GM10847 (cell line): ENCODE results near the gene DSE.

Source experiments
- POLR2A ChIP-seq: IDR thresholded peaks from 2 replicates; pipeline ENCODE4 v1.6.1; 2011; ENCODE audit not compliant: insufficient read length; ENCODE audit errors: extremely low read depth

The DSE gene

GRCh38 chr6:116422238-116422637 is 51.5 kb downstream of the DSE start:
- TF ChIP-seq POLR2A: no peak

GRCh38 chr6:116424001-116424400 is 53.3 kb downstream of the DSE start:
- TF ChIP-seq POLR2A: no peak

GRCh38 chr6:116426551-116426950 is 55.8 kb downstream of the DSE start:
- TF ChIP-seq POLR2A: no peak

GRCh38 chr6:116429111-116429510 is 58.4 kb downstream of the DSE start:
- no peak for TF ChIP-seq POLR2A

- no peak for TF ChIP-seq POLR2A
These were observed 60.1 kb downstream of the DSE start for GRCh38 chr6:116430860-116431259.

- TF ChIP-seq POLR2A: no peak
These were observed 61.3 kb downstream of the DSE start for GRCh38 chr6:116431964-116432595.

- no peak for TF ChIP-seq POLR2A
These were observed 62.5 kb downstream of the DSE start for GRCh38 chr6:116433206-116433712.

- TF ChIP-seq POLR2A: no peak
These were observed 63.4 kb downstream of the DSE start for GRCh38 chr6:116434056-116434725.

GRCh38 chr6:116436586-116436985 is 65.8 kb downstream of the DSE start:
- no peak for TF ChIP-seq POLR2A

GRCh38 chr6:116437656-116438055 is 66.9 kb downstream of the DSE start:
- TF ChIP-seq POLR2A: no peak

GRCh38 chr6:116438590-116439448 is 68.1 kb downstream of the DSE start:
- no peak for TF ChIP-seq POLR2A

- TF ChIP-seq POLR2A: no peak
These were observed 68.8 kb downstream of the DSE start for GRCh38 chr6:116439522-116440051.

- TF ChIP-seq POLR2A: no peak
These were observed 72.4 kb downstream of the DSE start for GRCh38 chr6:116443105-116443504.

- TF ChIP-seq POLR2A: no peak
These were observed 73.3 kb downstream of the DSE start for GRCh38 chr6:116444092-116444491.

- no peak for TF ChIP-seq POLR2A
These were observed 73.8 kb downstream of the DSE start for GRCh38 chr6:116444575-116444974.
